ENCODE measurements around the gene EFHC1.

DNA sequence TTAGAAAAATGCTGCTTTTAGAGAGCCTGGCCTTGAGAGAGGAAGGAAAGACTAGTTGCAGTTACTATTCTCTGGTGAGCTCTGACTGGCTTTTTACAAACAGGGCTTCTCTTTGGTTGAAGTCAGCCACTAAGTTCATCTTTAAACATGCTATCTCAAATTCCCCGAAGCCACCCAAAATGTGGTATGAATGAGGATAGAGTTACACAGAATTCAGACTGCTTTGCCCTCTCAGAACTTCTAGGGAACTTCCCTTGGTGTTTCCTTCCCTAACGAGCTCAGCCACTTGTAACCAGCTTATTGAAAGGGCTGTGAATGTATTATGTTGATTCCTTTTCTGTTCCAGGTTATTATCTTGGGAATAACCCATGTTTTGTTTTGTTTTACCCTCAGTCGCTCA lies 73.5 kb downstream of the EFHC1 start:
- TF ChIP-seq, protein P1, sequence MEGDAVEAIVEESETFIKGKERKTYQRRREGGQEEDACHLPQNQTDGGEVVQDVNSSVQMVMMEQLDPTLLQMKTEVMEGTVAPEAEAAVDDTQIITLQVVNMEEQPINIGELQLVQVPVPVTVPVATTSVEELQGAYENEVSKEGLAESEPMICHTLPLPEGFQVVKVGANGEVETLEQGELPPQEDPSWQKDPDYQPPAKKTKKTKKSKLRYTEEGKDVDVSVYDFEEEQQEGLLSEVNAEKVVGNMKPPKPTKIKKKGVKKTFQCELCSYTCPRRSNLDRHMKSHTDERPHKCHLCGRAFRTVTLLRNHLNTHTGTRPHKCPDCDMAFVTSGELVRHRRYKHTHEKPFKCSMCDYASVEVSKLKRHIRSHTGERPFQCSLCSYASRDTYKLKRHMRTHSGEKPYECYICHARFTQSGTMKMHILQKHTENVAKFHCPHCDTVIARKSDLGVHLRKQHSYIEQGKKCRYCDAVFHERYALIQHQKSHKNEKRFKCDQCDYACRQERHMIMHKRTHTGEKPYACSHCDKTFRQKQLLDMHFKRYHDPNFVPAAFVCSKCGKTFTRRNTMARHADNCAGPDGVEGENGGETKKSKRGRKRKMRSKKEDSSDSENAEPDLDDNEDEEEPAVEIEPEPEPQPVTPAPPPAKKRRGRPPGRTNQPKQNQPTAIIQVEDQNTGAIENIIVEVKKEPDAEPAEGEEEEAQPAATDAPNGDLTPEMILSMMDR (IDR thresholded peaks at IDR 0.05), result no peak
- no peak for TF ChIP-seq POLR2A (IDR thresholded peaks at IDR 0.05)
